Measurements from ENCODE around the gene DGKA. TPM values are rescaled to one million over a fixed set of nuclear protein-coding genes. Genes with fewer than 3 reads are reported as not detected.

DGKA gene
- total RNA-seq, 4 donors from 2014 or later = 16.1 to 59.5 (median 23.3) TPM

DNA sequence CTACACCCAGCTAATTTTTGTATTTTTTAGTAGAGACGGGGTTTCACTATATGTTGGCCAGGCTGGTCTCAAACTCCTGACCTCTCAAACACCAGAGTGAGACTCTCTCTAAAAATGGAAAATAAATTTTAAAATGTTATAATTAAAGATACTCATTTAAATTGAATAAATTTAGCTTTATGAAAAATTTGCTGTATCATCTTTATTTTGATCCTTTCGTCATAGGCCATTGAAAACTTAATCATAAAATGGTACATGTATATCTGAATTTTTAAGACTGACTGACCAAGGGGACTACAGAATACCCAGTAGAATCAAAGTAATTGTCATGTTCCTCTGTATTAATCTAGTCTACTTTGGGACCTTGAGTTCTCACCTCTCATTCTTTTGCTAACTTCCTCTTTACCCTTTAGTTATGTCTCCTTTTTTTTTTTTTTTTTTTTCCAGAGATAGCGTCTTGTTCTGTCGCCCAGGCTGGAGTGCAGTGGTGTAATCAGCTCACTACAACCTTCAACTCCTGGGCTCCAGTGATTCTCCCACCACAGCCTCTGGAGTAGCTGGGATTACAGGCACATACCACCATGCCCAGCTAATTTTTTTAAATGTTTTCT is 52.4 kb downstream of the DGKA start:
- TF ChIP-seq, protein P1, sequence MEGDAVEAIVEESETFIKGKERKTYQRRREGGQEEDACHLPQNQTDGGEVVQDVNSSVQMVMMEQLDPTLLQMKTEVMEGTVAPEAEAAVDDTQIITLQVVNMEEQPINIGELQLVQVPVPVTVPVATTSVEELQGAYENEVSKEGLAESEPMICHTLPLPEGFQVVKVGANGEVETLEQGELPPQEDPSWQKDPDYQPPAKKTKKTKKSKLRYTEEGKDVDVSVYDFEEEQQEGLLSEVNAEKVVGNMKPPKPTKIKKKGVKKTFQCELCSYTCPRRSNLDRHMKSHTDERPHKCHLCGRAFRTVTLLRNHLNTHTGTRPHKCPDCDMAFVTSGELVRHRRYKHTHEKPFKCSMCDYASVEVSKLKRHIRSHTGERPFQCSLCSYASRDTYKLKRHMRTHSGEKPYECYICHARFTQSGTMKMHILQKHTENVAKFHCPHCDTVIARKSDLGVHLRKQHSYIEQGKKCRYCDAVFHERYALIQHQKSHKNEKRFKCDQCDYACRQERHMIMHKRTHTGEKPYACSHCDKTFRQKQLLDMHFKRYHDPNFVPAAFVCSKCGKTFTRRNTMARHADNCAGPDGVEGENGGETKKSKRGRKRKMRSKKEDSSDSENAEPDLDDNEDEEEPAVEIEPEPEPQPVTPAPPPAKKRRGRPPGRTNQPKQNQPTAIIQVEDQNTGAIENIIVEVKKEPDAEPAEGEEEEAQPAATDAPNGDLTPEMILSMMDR (IDR thresholded peaks at IDR 0.05; ENCODE audit: low read depth) = no peak

DNA sequence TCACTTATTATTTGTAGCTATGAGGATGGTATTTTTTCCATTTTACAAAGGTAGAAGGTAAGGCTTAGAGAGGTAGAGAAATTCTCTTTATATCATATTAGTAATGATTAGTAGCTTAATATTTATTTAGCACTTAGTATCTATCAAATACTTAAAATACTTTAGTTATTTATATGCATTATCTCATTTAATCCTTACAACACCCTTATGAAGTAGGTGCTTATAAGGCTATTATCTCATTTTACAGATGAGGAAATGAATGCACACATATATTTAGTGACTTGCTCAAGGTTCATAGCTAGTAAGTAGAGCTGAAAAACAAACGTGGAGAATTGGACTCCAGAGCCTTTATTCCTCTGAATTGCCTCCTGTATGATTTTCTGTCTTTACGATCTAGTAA is 53.9 kb downstream of the DGKA start:
- TF ChIP-seq, protein P1 (IDR thresholded peaks at IDR 0.05; ENCODE audit: low read depth) = no peak

DNA sequence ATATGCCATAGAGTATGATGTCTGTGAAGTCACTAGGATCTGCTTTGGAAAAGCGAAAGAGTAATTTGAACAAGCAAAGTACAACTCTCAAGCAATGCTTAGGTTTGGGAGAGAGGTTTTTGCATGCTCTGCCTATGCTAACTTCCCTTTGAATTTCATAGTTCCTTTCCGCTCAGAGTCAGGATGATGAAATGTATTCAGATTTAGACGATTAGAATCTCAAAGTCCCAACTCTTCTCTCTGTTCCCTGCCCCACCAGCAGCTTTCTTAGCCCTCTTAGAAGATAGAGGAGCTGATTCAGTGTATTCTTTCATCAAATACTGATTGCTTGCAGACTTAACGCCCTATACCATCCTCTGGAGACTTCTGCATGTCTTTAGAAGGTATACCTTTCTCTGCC is 54.4 kb downstream of the DGKA start:
- TF ChIP-seq, protein P1 (IDR thresholded peaks at IDR 0.05; ENCODE audit: low read depth) = no peak

DNA sequence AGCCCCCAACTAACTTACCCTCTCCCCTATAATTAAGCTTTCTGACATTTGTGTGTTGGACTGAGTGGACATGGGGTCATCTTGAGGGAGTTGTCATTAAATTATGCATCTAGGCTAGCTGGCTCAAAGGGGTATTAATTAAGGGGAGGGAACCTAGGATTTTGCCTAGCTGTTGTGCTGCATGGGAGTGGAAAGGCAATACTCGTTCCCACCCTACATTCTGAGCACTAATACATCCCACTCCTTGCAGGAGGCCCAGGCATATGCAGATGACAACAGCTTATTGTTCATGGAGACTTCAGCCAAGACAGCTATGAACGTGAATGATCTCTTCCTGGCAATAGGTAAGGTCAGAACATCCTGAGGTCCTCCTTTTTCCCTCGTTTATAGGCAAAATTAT is 60.1 kb downstream of the DGKA start:
- TF ChIP-seq, protein P1 (IDR thresholded peaks at IDR 0.05; ENCODE audit: low read depth) = no peak

GRCh38 chr12:55993230-55993853 is 62.4 kb downstream of the DGKA start:
- TF ChIP-seq, protein P1 (IDR thresholded peaks at IDR 0.05; ENCODE audit: low read depth) = no peak

GRCh38 chr12:55995366-55995765 is 64.4 kb downstream of the DGKA start:
- TF ChIP-seq, protein P1 (IDR thresholded peaks at IDR 0.05; ENCODE audit: low read depth) = no peak

GRCh38 chr12:55996201-55996714 is 65.3 kb downstream of the DGKA start:
- TF ChIP-seq, protein P1 (IDR thresholded peaks at IDR 0.05; ENCODE audit: low read depth) = no peak
